ENCODE data around the gene ATP6V0B. TPM values are rescaled to one million over a fixed set of nuclear protein-coding genes. Genes with fewer than 3 reads are reported as not detected.

The ATP6V0B gene
- polyA plus RNA-seq, 2 of the 4 experiments (the other 2 are of a cell fraction) = 97.0 to 101 TPM

GRCh38 chr1:43993206-43993914, 18.6 kb downstream of the ATP6V0B start:
- 95% methylated on average over 9 of the region's 9 CpGs for WGBS (ENCODE audit: missing lambda C conversion rate)
- H3K27ac ChIP-seq = no peak overlapping the region
- ChIA-PET CTCF (interaction anchor here (0.6 to 5.0 kb wide), 7 partner anchors 9 to 640 kb away, joined by 3 to 51 read pairs (median 12); no protein-coding TSS in a partner anchor), POLR2A (no interaction called here)
- FAIRE-seq (no peak), ATAC-seq (no peak), DNase-seq (ENCODE audit: low read depth in 1 of 2, low spot score in 1 of 2) (no peak)
- no peak overlapping the region for H3K4me2 ChIP-seq
- H3K4me1 ChIP-seq = peaks cover 18% of the 10 kb centered on the region
- no peak overlapping the region for H3K4me3 ChIP-seq
- TF ChIP-seq, protein P1, sequence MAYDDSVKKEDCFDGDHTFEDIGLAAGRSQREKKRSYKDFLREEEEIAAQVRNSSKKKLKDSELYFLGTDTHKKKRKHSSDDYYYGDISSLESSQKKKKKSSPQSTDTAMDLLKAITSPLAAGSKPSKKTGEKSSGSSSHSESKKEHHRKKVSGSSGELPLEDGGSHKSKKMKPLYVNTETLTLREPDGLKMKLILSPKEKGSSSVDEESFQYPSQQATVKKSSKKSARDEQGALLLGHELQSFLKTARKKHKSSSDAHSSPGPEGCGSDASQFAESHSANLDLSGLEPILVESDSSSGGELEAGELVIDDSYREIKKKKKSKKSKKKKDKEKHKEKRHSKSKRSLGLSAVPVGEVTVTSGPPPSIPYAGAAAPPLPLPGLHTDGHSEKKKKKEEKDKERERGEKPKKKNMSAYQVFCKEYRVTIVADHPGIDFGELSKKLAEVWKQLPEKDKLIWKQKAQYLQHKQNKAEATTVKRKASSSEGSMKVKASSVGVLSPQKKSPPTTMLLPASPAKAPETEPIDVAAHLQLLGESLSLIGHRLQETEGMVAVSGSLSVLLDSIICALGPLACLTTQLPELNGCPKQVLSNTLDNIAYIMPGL (CRISPR knock-in tag; IDR thresholded peaks at IDR 0.05; ENCODE audit: borderline replicate concordance) = no peak
- TF ChIP-seq EHMT2 (IDR thresholded peaks at IDR 0.05; ENCODE audit: low read depth) = no peak
- no peak for TF ChIP-seq NR3C1 (IDR thresholded peaks at IDR 0.05)
- TF ChIP-seq, protein P2, sequence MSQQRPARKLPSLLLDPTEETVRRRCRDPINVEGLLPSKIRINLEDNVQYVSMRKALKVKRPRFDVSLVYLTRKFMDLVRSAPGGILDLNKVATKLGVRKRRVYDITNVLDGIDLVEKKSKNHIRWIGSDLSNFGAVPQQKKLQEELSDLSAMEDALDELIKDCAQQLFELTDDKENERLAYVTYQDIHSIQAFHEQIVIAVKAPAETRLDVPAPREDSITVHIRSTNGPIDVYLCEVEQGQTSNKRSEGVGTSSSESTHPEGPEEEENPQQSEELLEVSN (IDR thresholded peaks at IDR 0.05; ENCODE audit: borderline replicate concordance, low read depth) = no peak
- TF ChIP-seq RNF2 (IDR thresholded peaks at IDR 0.05; ENCODE audit: borderline replicate concordance, low read depth) = no peak
- no peak for TF ChIP-seq KDM5A (IDR thresholded peaks at IDR 0.05)
- TF ChIP-seq, protein P3, sequence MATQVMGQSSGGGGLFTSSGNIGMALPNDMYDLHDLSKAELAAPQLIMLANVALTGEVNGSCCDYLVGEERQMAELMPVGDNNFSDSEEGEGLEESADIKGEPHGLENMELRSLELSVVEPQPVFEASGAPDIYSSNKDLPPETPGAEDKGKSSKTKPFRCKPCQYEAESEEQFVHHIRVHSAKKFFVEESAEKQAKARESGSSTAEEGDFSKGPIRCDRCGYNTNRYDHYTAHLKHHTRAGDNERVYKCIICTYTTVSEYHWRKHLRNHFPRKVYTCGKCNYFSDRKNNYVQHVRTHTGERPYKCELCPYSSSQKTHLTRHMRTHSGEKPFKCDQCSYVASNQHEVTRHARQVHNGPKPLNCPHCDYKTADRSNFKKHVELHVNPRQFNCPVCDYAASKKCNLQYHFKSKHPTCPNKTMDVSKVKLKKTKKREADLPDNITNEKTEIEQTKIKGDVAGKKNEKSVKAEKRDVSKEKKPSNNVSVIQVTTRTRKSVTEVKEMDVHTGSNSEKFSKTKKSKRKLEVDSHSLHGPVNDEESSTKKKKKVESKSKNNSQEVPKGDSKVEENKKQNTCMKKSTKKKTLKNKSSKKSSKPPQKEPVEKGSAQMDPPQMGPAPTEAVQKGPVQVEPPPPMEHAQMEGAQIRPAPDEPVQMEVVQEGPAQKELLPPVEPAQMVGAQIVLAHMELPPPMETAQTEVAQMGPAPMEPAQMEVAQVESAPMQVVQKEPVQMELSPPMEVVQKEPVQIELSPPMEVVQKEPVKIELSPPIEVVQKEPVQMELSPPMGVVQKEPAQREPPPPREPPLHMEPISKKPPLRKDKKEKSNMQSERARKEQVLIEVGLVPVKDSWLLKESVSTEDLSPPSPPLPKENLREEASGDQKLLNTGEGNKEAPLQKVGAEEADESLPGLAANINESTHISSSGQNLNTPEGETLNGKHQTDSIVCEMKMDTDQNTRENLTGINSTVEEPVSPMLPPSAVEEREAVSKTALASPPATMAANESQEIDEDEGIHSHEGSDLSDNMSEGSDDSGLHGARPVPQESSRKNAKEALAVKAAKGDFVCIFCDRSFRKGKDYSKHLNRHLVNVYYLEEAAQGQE (IDR thresholded peaks at IDR 0.05) = no peak
- TF ChIP-seq MYC (IDR thresholded peaks at IDR 0.05; ENCODE audit: borderline replicate concordance, low read length) = no peak
- no peak for TF ChIP-seq TP53 (CRISPR knock-in tag; IDR thresholded peaks at IDR 0.05)
- H3K9me3 ChIP-seq = no peaks in the 10 kb centered on the region

DNA sequence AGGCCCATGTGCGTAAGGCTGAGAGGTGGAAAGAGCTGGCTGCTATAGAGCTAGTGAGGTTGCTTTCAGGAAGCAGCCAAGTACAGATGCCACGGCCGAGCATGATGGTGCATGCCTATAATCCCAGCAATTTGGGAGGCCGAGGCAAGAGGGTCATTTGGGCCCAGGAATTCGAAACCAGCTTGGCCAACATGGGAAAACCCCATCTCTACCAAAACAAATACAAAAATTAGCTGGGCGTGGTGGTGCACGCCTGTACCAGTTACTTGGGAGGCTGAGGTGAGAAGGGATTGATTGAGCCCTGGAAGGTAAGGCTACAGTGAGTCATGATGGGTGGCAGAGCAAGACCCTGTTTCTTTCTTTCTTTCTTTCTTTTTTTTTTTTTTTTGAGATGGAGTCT, 19.3 kb downstream of the ATP6V0B start:
- no peak for FAIRE-seq
- CTCF ChIA-PET = interaction anchor here (0.9 to 5.0 kb wide), 5 partner anchors 11 to 640 kb away, joined by 3 to 51 read pairs (median 12); no protein-coding TSS in a partner anchor
- no peak for ATAC-seq
- Histone ChIP-seq H3K4me1 (peaks cover 18% of the 10 kb centered on the region), H3K4me2 (no peak overlapping the region), H3K9me3 (no peaks in the 10 kb centered on the region), H3K27ac (no peak overlapping the region), H3K4me3 (no peak overlapping the region)
- no peak for DNase-seq (ENCODE audit: low read depth in 1 of 2, low spot score in 1 of 2)
- 89% methylated on average over 7 of the region's 7 CpGs for WGBS (ENCODE audit: missing lambda C conversion rate)
- POLR2A ChIA-PET = no interaction called here
- no peak for TF ChIP-seq RAD21 (conservative IDR thresholded peaks at IDR 0.05 in 1 of 2, IDR thresholded peaks at IDR 0.05 in 1 of 2)
- TF ChIP-seq, protein P4, sequence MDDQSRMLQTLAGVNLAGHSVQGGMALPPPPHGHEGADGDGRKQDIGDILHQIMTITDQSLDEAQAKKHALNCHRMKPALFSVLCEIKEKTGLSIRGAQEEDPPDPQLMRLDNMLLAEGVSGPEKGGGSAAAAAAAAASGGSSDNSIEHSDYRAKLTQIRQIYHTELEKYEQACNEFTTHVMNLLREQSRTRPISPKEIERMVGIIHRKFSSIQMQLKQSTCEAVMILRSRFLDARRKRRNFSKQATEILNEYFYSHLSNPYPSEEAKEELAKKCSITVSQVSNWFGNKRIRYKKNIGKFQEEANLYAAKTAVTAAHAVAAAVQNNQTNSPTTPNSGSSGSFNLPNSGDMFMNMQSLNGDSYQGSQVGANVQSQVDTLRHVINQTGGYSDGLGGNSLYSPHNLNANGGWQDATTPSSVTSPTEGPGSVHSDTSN (IDR thresholded peaks at IDR 0.05) = no peak
- TF ChIP-seq HOXA7 (CRISPR knock-in tag; IDR thresholded peaks at IDR 0.05) = no peak
- TF ChIP-seq SMC3 (IDR thresholded peaks at IDR 0.05) = no peak
- no peak for TF ChIP-seq BCL3 (IDR thresholded peaks at IDR 0.05)
- TF ChIP-seq CHD4 (IDR thresholded peaks at IDR 0.05; ENCODE audit: borderline replicate concordance) = no peak
- no peak for TF ChIP-seq EHMT2 (IDR thresholded peaks at IDR 0.05; ENCODE audit: low read depth)
- TF ChIP-seq JUN (IDR thresholded peaks at IDR 0.05) = no peak

Measured in A549 (cell line).